K562 (cell line): Measurements from ENCODE around the gene BEST1. TPM values are rescaled to one million over a fixed set of nuclear protein-coding genes. Genes with fewer than 3 reads are reported as not detected.

Source experiments
- ATAC-seq: fragments of 200-7000 bp; cut with Tn5 transposase; 3 replicates; pipeline ENCODE4 v1.9.1; 2020; ENCODE audit warnings: moderate library complexity
- BruUV-seq: library from RNA; stranded (reverse); fragments of 400-500 nt; replicated peaks from 2 replicates; lab custom pipeline; 2021; lab: Mats Ljungman, UMichigan
- CTCF ChIA-PET: fragments of 300-600 bp; formaldehyde crosslinking; extraction: SDS; loops from one replicate; lab custom pipeline; 2021; ENCODE audit warnings: low intra/inter-chr PET ratio; lab: Yijun Ruan, JAX
- POLR2A ChIA-PET: fragments of 300-600, 350-650 bp; sonication (Branson Sonifier 250); formaldehyde crosslinking; extraction: SDS; loops from one replicate; lab custom pipeline; 2021; ENCODE audit warnings: antibody characterized with exemption, inconsistent platforms; lab: Yijun Ruan, JAX
- DNase-seq, 4 experiments: peaks; one replicate each; pipeline versions ENCODE4 v3.0.0 to v3.0.0-alpha.2; 2011 to 2018; ENCODE audit warnings: low spot score in 3 of 4, mixed read lengths in 3 of 4; ENCODE audit errors: extremely low read depth in 1 of 4
- FAIRE-seq: peaks from 2 replicates; lab custom pipeline; 2011; peaks lifted over from hg19 to GRCh38; lab: Jason Lieb, UNC
- H2AFZ ChIP-seq: 2 replicates; pipeline ENCODE4 v1.6.0; 2011; ENCODE audit warnings: low read depth, low read length, control low read depth, inconsistent platforms
- H3K27ac ChIP-seq: fragments of 200-600 bp; 3 replicates; pipeline ENCODE4 v1.8.0; 2011; ENCODE audit warnings: low read depth, mild to moderate bottlenecking, control low read depth, inconsistent platforms, low read length, moderate library complexity, mixed read lengths; ENCODE audit errors: extremely low read depth
- H3K27me3 ChIP-seq, 2 experiments: fragments of 300-600 bp in 1 of 2; 2 replicates in 1 of 2; 3 replicates in 1 of 2; pipeline versions ENCODE4 v1.6.0 to v1.8.0; 2011; ENCODE audit warnings: inconsistent platforms in 2 of 2, low read length in 2 of 2, mild to moderate bottlenecking in 1 of 2, mixed read lengths in 1 of 2, moderate library complexity in 1 of 2; ENCODE audit not compliant: control insufficient read depth in 2 of 2, insufficient read depth in 2 of 2
- H3K36me3 ChIP-seq: fragments of 300-600 bp; 3 replicates; pipeline ENCODE4 v1.8.0; 2011; ENCODE audit warnings: mild to moderate bottlenecking, low read length, inconsistent platforms; ENCODE audit not compliant: control insufficient read depth, insufficient read depth
- H3K4me1 ChIP-seq, 2 experiments: fragments of 200-600 bp in 1 of 2; replicated peaks in 1 of 2; 2 replicates in 1 of 2; 3 replicates in 1 of 2; pipeline versions ENCODE4 v1.5.1 to v1.8.0; 2011; ENCODE audit warnings: inconsistent platforms in 2 of 2, low read length in 2 of 2, mild to moderate bottlenecking in 1 of 2, mixed read lengths in 1 of 2, moderate library complexity in 1 of 2; ENCODE audit not compliant: control insufficient read depth in 2 of 2, insufficient read depth in 2 of 2
- H3K4me2 ChIP-seq: 2 replicates; pipeline ENCODE4 v1.6.1; 2011; ENCODE audit warnings: low read length, control low read depth, inconsistent platforms, mixed read lengths; ENCODE audit not compliant: insufficient read depth
- H3K4me3 ChIP-seq: fragments of 200-600 bp; sonication (generic), shearing (Covaris generic); 2 replicates; pipeline ENCODE4 v1.5.1; 2016; ENCODE audit warnings: control low read depth, inconsistent platforms
- H3K79me2 ChIP-seq: fragments of 200-600 bp; 3 replicates; pipeline ENCODE4 v1.8.0; 2011; ENCODE audit warnings: low read length, inconsistent platforms; ENCODE audit not compliant: control insufficient read depth, insufficient read depth
- H3K9ac ChIP-seq, 2 experiments: 2 replicates each; pipeline versions ENCODE4 v1.6.0 to v1.6.1; 2011; ENCODE audit warnings: low read depth in 2 of 2, low read length in 2 of 2, control low read depth in 1 of 2, inconsistent platforms in 1 of 2, mild to moderate bottlenecking in 1 of 2, mixed read lengths in 1 of 2; ENCODE audit not compliant: insufficient read depth in 1 of 2
- H3K9me1 ChIP-seq: one replicate; pipeline ENCODE4 v1.6.0; 2011; ENCODE audit warnings: inconsistent platforms, mild to moderate bottlenecking, low read length, moderate library complexity; ENCODE audit not compliant: control insufficient read depth, insufficient read depth
- H3K9me3 ChIP-seq: replicated peaks from 2 replicates; pipeline ENCODE4 v1.5.1; 2011; ENCODE audit warnings: low read depth, low read length, inconsistent platforms; ENCODE audit not compliant: control insufficient read depth, insufficient read depth
- H4K20me1 ChIP-seq: replicated peaks from 2 replicates; pipeline ENCODE4 v1.6.1; 2011; ENCODE audit warnings: low read length, inconsistent platforms, mixed read lengths; ENCODE audit not compliant: control insufficient read depth, insufficient read depth
- ARID1B ChIP-seq: fragments of 450-650 bp; IDR thresholded peaks from 2 replicates; pipeline ENCODE4 v1.6.1; 2016; ENCODE audit warnings: antibody characterized with exemption, mild to moderate bottlenecking, inconsistent platforms
- CEBPG ChIP-seq, 3 experiments: fragments of 200-800 bp in 1 of 3; sonication (Bioruptor generic) in 1 of 3; sonication (generic) in 1 of 3; formaldehyde crosslinking in 1 of 3; IDR thresholded peaks in 2 of 3; conservative IDR thresholded peaks in 1 of 3; 2 replicates each; pipeline versions ENCODE4 v1.6.1 to v1.8.0; 2016 to 2022; ENCODE audit warnings: missing compliant biosample characterization in 2 of 3, missing genetic modification characterization in 2 of 3, mild to moderate bottlenecking in 1 of 3, missing genetic modification reagents in 1 of 3
- DIDO1 ChIP-seq: fragments of 450-650 bp; IDR thresholded peaks from 2 replicates; pipeline ENCODE4 v1.6.1; 2016; ENCODE audit warnings: low read depth, missing biosample characterization, missing genetic modification characterization
- DPF2 ChIP-seq: fragments of 450-650 bp; IDR thresholded peaks from 2 replicates; pipeline ENCODE4 v1.6.1; 2016
- EP300 ChIP-seq: IDR thresholded peaks from 2 replicates; pipeline ENCODE4 v1.6.1; 2012; ENCODE audit warnings: low read length, improper control_type of control experiment
- FOSL1 ChIP-seq: fragments of 200-800 bp; sonication (Bioruptor generic); conservative IDR thresholded peaks from 2 replicates; pipeline ENCODE4 v1.6.1; 2016; ENCODE audit warnings: missing genetic modification characterization, missing compliant biosample characterization
- FOXA3 ChIP-seq, 2 experiments: fragments of 450-650 bp in 1 of 2; sonication (generic) in 1 of 2; formaldehyde crosslinking; IDR thresholded peaks in 1 of 2; conservative IDR thresholded peaks in 1 of 2; 2 replicates each; pipeline versions ENCODE4 v1.4.0 to v1.8.0; 2020 to 2022; ENCODE audit warnings: mild to moderate bottlenecking in 2 of 2, missing genetic modification reagents in 1 of 2
- GABPB2 ChIP-seq: fragments of 250-450 bp; sonication (Bioruptor Pico); conservative IDR thresholded peaks from 2 replicates; pipeline ENCODE4 v1.5.1; 2021; ENCODE audit warnings: mild to moderate bottlenecking
- GATA2 ChIP-seq: sonication (generic); formaldehyde crosslinking; IDR thresholded peaks from 2 replicates; pipeline ENCODE4 v1.4.0; 2020; ENCODE audit warnings: mild to moderate bottlenecking, missing genetic modification reagents
- HDAC8 ChIP-seq: fragments of 450-650 bp; IDR thresholded peaks from 2 replicates; pipeline ENCODE4 v1.6.1; 2016; ENCODE audit warnings: mild to moderate bottlenecking, missing genetic modification characterization, moderate library complexity, missing compliant biosample characterization
- MECOM ChIP-seq: fragments of 250-450 bp; sonication (Bioruptor Pico); IDR thresholded peaks from 2 replicates; pipeline ENCODE4 v1.8.0; 2022; ENCODE audit warnings: inconsistent platforms
- SOX6 ChIP-seq: fragments of 450-650 bp; IDR thresholded peaks from 2 replicates; pipeline ENCODE4 v1.6.1; 2014; ENCODE audit warnings: mild to moderate bottlenecking
- TEAD4 ChIP-seq, 2 experiments: sonication (generic) in 1 of 2; formaldehyde crosslinking in 1 of 2; IDR thresholded peaks; 2 replicates each; pipeline versions ENCODE4 v1.6.1 to v1.8.0; 2012 to 2022; ENCODE audit warnings: borderline replicate concordance in 1 of 2, inconsistent platforms in 1 of 2, low read length in 1 of 2, mild to moderate bottlenecking in 1 of 2, missing genetic modification reagents in 1 of 2
- WGBS: fragments of 100-300 bp; shearing (Covaris generic); methylation state at CpG from one replicate; pipeline ENCODE4 v1.1.6; 2016; ENCODE audit warnings: low coverage, mixed read lengths; ENCODE audit not compliant: insufficient coverage; ENCODE audit errors: missing lambda C conversion rate; 5-methylcytosine and 5-hydroxymethylcytosine counted together
- in situ Hi-C: fragments of 300-500 bp; cut with MboI; formaldehyde crosslinking; loops from 4 replicates; pipeline ENCODE4 v1.15.0; 2018; ENCODE audit warnings: inconsistent platforms, mixed read lengths
- intact Hi-C: fragments of 100-400 bp; cut with micrococcal nuclease; formaldehyde crosslinking; loops from 2 replicates; pipeline ENCODE4 v1.14.2; 2022
- polyA plus RNA-seq, 8 experiments: library from polyadenylated mRNA; depleted of rRNA in 4 of 8; stranded (reverse) in 5 of 8; unstranded in 3 of 8; fragments of >200 nt; fragmentation: Nextera tagmentation in 2 of 8; fragmentation: Illumina TruSeq in 1 of 8; extraction: Ambion mirVana in 2 of 8; extraction: Trizol in 1 of 8; gene quantifications; 2 replicates each; pipeline versions ENCODE4 v1.2.1 to v1.2.3, GENCODE V29; 2011 to 2014; ENCODE audit warnings: inconsistent platforms in 1 of 8, missing spikeins in 1 of 8
- total RNA-seq, 7 experiments: library from RNA; depleted of rRNA in 6 of 7; stranded (reverse); fragments of >200 nt in 6 of 7; fragmentation: Illumina TruSeq in 2 of 7; extraction: Trizol in 2 of 7; gene quantifications; 2 replicates each; pipeline versions ENCODE4 v1.2.1 to v1.2.3, GENCODE V29; 2011 to 2021; ENCODE audit warnings: low replicate concordance in 1 of 7
- TF ChIP-seq, protein P1 (sequence below): sonication (generic); formaldehyde crosslinking; IDR thresholded peaks from 2 replicates; pipeline ENCODE4 v1.8.0; 2022; ENCODE audit warnings: missing genetic modification reagents, mild to moderate bottlenecking, moderate library complexity, borderline replicate concordance
- TF ChIP-seq, protein P2 (sequence below), 2 experiments: fragments of 450-650 bp in 1 of 2; sonication (generic) in 1 of 2; formaldehyde crosslinking in 1 of 2; IDR thresholded peaks in 1 of 2; conservative IDR thresholded peaks in 1 of 2; 2 replicates each; pipeline versions ENCODE4 v1.6.1 to v1.8.1; 2016 to 2023; ENCODE audit warnings: mild to moderate bottlenecking in 2 of 2, moderate library complexity in 2 of 2, inconsistent platforms in 1 of 2, missing genetic modification reagents in 1 of 2
- TF ChIP-seq, protein P3 (sequence below): fragments of 450-650 bp; IDR thresholded peaks from 2 replicates; pipeline ENCODE4 v1.6.1; 2016

Gene BEST1
- total and polyA plus RNA-seq, 9 of the 15 experiments (the other 6 are each of a cell fraction or from before 2014, with no cell fraction given) = 0.07 to 1.3 (median 0.40) TPM

DNA sequence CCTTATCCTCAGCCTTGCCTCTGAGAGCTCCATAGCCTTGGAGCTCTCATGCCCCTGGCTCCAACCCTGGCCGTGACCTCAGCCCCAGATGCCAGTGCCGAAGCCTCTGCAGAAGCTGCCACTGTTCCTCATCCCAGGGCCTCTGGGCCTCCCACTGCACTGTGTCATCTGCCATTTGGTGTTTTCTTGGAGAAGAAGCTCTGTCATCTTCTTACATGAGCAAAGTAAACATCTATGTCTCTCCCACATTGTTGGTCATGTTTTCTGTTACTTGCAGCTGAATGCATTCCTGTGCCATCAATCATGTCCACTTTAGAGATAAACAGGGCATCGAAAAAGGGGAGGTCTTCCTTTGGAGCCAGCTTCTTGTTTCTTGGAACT is 62.3 kb downstream of the BEST1 start:
- ATAC-seq (peak; percentile 42; the same call in 2 of the 3 replicates), DNase-seq (peak in 1 of 4 experiments; percentile 45), FAIRE-seq (peak; percentile 40)
- Histone ChIP-seq H3K27ac (peak overlapping the region; percentile 37; the same call in 1 of the 3 replicates), H3K9ac (no peak overlapping the region; a peak in 1 of 4 replicates), H3K4me3 (no peak overlapping the region), H2AFZ (no peak overlapping the region), H3K9me1 (no peaks in the 10 kb centered on the region), H3K4me1 (peaks cover 29 to 30% of the 10 kb centered on the region in 2 experiments), H3K36me3 (no peaks in the 10 kb centered on the region), H4K20me1 (no peaks in the 10 kb centered on the region), H3K79me2 (no peaks in the 10 kb centered on the region), H3K27me3 (no peaks in the 10 kb centered on the region; a peak in 1 of 5 replicates), H3K9me3 (no peaks in the 10 kb centered on the region), H3K4me2 (no peak overlapping the region; the same call in 1 of the 2 replicates)
- CTCF ChIA-PET = no interaction called here
- 52% methylated on average over 3 of the region's 3 CpGs for WGBS
- intact Hi-C loops (no loop called here), in situ Hi-C loops (no loop called here)
- POLR2A ChIA-PET = interaction anchor here (0.9 to 2.0 kb wide), 2 partner anchors 13 to 45 kb away, joined by 3 to 10 read pairs; no protein-coding TSS in a partner anchor
- BruUV-seq = no TSS peak
- peak; percentile 36; the same call in 1 of the 2 replicates for TF ChIP-seq CEBPG (CRISPR knock-in tag; IDR thresholded peaks at IDR 0.05)
- peak in 1 of 2 experiments; percentile 62; a peak in 1 of 4 replicates for TF ChIP-seq CEBPG (tag; conservative IDR thresholded peaks at IDR 0.05 in 1 of 2, IDR thresholded peaks at IDR 0.05 in 1 of 2)
- peak; percentile 54; the same call in 1 of the 2 replicates for TF ChIP-seq TEAD4 (IDR thresholded peaks at IDR 0.05; ENCODE audit: low read length)
- no peak for TF ChIP-seq TEAD4 (CRISPR knock-in tag; IDR thresholded peaks at IDR 0.05; ENCODE audit: borderline replicate concordance)
- TF ChIP-seq HDAC8 = no peak
- TF ChIP-seq GABPB2 = no peak
- peak; percentile 40; the same call in 1 of the 2 replicates for TF ChIP-seq FOSL1
- peak; percentile 54; the same call in 1 of the 2 replicates for TF ChIP-seq ARID1B
- TF ChIP-seq GATA2 (CRISPR knock-in tag) = peak; percentile 42
- TF ChIP-seq MECOM (CRISPR knock-in tag) = peak; percentile 83
- peak; percentile 93 to 96 for TF ChIP-seq FOXA3 (CRISPR knock-in tag; conservative IDR thresholded peaks at IDR 0.05 in 1 of 2, IDR thresholded peaks at IDR 0.05 in 1 of 2)
- TF ChIP-seq DIDO1 (tag) = no peak
- TF ChIP-seq, protein P1, sequence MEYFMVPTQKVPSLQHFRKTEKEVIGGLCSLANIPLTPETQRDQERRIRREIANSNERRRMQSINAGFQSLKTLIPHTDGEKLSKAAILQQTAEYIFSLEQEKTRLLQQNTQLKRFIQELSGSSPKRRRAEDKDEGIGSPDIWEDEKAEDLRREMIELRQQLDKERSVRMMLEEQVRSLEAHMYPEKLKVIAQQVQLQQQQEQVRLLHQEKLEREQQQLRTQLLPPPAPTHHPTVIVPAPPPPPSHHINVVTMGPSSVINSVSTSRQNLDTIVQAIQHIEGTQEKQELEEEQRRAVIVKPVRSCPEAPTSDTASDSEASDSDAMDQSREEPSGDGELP (CRISPR knock-in tag) = peak; percentile 52
- TF ChIP-seq, protein P2, sequence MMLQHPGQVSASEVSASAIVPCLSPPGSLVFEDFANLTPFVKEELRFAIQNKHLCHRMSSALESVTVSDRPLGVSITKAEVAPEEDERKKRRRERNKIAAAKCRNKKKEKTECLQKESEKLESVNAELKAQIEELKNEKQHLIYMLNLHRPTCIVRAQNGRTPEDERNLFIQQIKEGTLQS (IDR thresholded peaks at IDR 0.05) = peak; percentile 39; the same call in 1 of the 2 replicates
- TF ChIP-seq, protein P2 (CRISPR knock-in tag; conservative IDR thresholded peaks at IDR 0.05) = no peak
- TF ChIP-seq SOX6 = peak; percentile 60; the same call in 1 of the 2 replicates
- peak; percentile 53; the same call in 1 of the 2 replicates for TF ChIP-seq DPF2
- TF ChIP-seq EP300 = peak; percentile 36; the same call in 1 of the 2 replicates
- TF ChIP-seq, protein P3, sequence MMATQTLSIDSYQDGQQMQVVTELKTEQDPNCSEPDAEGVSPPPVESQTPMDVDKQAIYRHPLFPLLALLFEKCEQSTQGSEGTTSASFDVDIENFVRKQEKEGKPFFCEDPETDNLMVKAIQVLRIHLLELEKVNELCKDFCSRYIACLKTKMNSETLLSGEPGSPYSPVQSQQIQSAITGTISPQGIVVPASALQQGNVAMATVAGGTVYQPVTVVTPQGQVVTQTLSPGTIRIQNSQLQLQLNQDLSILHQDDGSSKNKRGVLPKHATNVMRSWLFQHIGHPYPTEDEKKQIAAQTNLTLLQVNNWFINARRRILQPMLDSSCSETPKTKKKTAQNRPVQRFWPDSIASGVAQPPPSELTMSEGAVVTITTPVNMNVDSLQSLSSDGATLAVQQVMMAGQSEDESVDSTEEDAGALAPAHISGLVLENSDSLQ = peak; percentile 94
